NCI-H446 (cell line): ENCODE measurements around the gene SRD5A1.
A peak's percentile ranks its signal among the peaks of the same experiment; 100 is the strongest.

ENCODE experiments used
- DNase-seq, 2 experiments: peaks; one replicate each; lab custom pipeline; 2025; lab: John Stamatoyannopoulos, UW

Gene SRD5A1

GRCh38 chr5:6632888-6633468, at the start of gene SRD5A1, which contains the start of gene NSUN2:
TSS of gene SRD5A1 (plus strand) at chr5:6633440. CDS start at chr5:6633577, 137 bp downstream.
TSS of gene NSUN2 (minus strand) at chr5:6633044. CDS start at chr5:6632979, 65 bp downstream.
- peak; percentile 95 to 98 for DNase-seq

- DNase-seq = no peak
These were observed 49.1 kb upstream of the SRD5A1 start for GRCh38 chr5:6584101-6584645.

GRCh38 chr5:6584727-6585126, 48.5 kb upstream of the SRD5A1 start:
- DNase-seq = no peak

- no peak for DNase-seq
These were observed 48.1 kb upstream of the SRD5A1 start for GRCh38 chr5:6585168-6585567.

- no peak for DNase-seq
These were observed 47.1 kb upstream of the SRD5A1 start for GRCh38 chr5:6585939-6586646.

- DNase-seq = no peak
These were observed 46.6 kb upstream of the SRD5A1 start for GRCh38 chr5:6586647-6587042.

- no peak for DNase-seq
These were observed 46.1 kb upstream of the SRD5A1 start for GRCh38 chr5:6587171-6587570.

GRCh38 chr5:6590581-6590980, 42.7 kb upstream of the SRD5A1 start:
- DNase-seq = no peak

- no peak for DNase-seq
These were observed 41.5 kb upstream of the SRD5A1 start for GRCh38 chr5:6591671-6592288.

GRCh38 chr5:6592601-6593000, 40.6 kb upstream of the SRD5A1 start:
- DNase-seq = no peak

- DNase-seq = no peak
These were observed 39.9 kb upstream of the SRD5A1 start for GRCh38 chr5:6593148-6594016.

- DNase-seq = no peak
These were observed 39.2 kb upstream of the SRD5A1 start for GRCh38 chr5:6594066-6594465.

- DNase-seq = no peak
These were observed 37.8 kb upstream of the SRD5A1 start for GRCh38 chr5:6595405-6595804.

GRCh38 chr5:6596388-6596787, 36.9 kb upstream of the SRD5A1 start:
- no peak for DNase-seq

GRCh38 chr5:6597557-6597956, 35.7 kb upstream of the SRD5A1 start:
- no peak for DNase-seq

- DNase-seq = no peak
These were observed 34.8 kb upstream of the SRD5A1 start for GRCh38 chr5:6598351-6598900.

- DNase-seq = no peak
These were observed 33.5 kb upstream of the SRD5A1 start for GRCh38 chr5:6599739-6600138.

GRCh38 chr5:6601271-6601670, 32.0 kb upstream of the SRD5A1 start:
- no peak for DNase-seq

- DNase-seq = no peak
These were observed 31.4 kb upstream of the SRD5A1 start for GRCh38 chr5:6601816-6602215.

GRCh38 chr5:6602441-6602840, 30.8 kb upstream of the SRD5A1 start:
- DNase-seq = no peak

GRCh38 chr5:6603643-6604042, 29.6 kb upstream of the SRD5A1 start:
- DNase-seq = no peak

- DNase-seq = no peak
These were observed 28.9 kb upstream of the SRD5A1 start for GRCh38 chr5:6604341-6604740.
